PC-9 (cell line): ENCODE data around the gene UGT1A10. TPM values are rescaled to one million over a fixed set of nuclear protein-coding genes. Genes with fewer than 3 reads are reported as not detected.

Experiments
- BruUV-seq: library from RNA; stranded (reverse); fragments of 400-500 nt; replicated peaks from 2 replicates; lab custom pipeline; 2021; lab: Mats Ljungman, UMichigan
- CTCF ChIA-PET: fragments of 300-600 bp; sonication (Branson Sonifier 250); formaldehyde crosslinking; loops from one replicate; lab custom pipeline; 2022; ENCODE audit warnings: antibody characterized with exemption; lab: Charles Lee
- POLR2A ChIA-PET: fragments of 300-600 bp; sonication (Branson Sonifier 250); formaldehyde crosslinking; loops from one replicate; lab custom pipeline; 2022; ENCODE audit warnings: antibody characterized with exemption; ENCODE audit not compliant: unreplicated experiment; lab: Charles Lee
- DNase-seq, 2 experiments: peaks; one replicate each; pipeline versions ENCODE4 v3.0.0 to v3.0.0-alpha.2; 2015 to 2022; ENCODE audit warnings: mixed read lengths in 1 of 2
- H2AFZ ChIP-seq: fragments of 200-600 bp; sonication (generic); 2 replicates; pipeline ENCODE4 v1.8.1; 2017; ENCODE audit warnings: antibody characterized with exemption
- H3F3A ChIP-seq: fragments of 200-600 bp; sonication (generic); 2 replicates; pipeline ENCODE4 v1.8.1; 2017; ENCODE audit warnings: antibody characterized with exemption, mild to moderate bottlenecking, low read depth; ENCODE audit not compliant: insufficient read depth
- H3K27ac ChIP-seq: fragments of 200-600 bp; sonication (generic); 2 replicates; pipeline ENCODE4 v1.6.1; 2016; ENCODE audit warnings: mixed run types
- H3K27me3 ChIP-seq: fragments of 200-600 bp; sonication (generic); 2 replicates; pipeline ENCODE4 v1.6.1; 2016; ENCODE audit warnings: low read depth, mixed run types; ENCODE audit not compliant: insufficient read depth
- H3K36me3 ChIP-seq: fragments of 200-600 bp; sonication (generic); 2 replicates; pipeline ENCODE4 v1.6.1; 2016; ENCODE audit warnings: low read depth, mixed run types
- H3K4me1 ChIP-seq: fragments of 200-600 bp; sonication (generic); replicated peaks from 2 replicates; pipeline ENCODE4 v1.6.1; 2016; ENCODE audit warnings: mixed run types; ENCODE audit not compliant: insufficient read depth
- H3K4me2 ChIP-seq: fragments of 200-600 bp; sonication (generic); 2 replicates; pipeline ENCODE4 v1.6.1; 2017; ENCODE audit warnings: mixed run types
- H3K4me3 ChIP-seq: fragments of 200-600 bp; sonication (generic); 2 replicates; pipeline ENCODE4 v1.6.1; 2016; ENCODE audit warnings: mixed run types
- H3K79me2 ChIP-seq: fragments of 200-600 bp; sonication (generic); 2 replicates; pipeline ENCODE4 v1.6.1; 2017; ENCODE audit warnings: low read depth, mixed run types
- H3K9me2 ChIP-seq: fragments of 200-600 bp; sonication (generic); 2 replicates; pipeline ENCODE4 v1.8.1; 2017; ENCODE audit warnings: mild to moderate bottlenecking; ENCODE audit not compliant: insufficient read depth
- H3K9me3 ChIP-seq: fragments of 200-600 bp; sonication (generic); 2 replicates; pipeline ENCODE4 v1.8.1; 2016; ENCODE audit warnings: low read depth; ENCODE audit not compliant: insufficient read depth
- H4K20me1 ChIP-seq: fragments of 200-600 bp; sonication (generic); 2 replicates; pipeline ENCODE4 v1.8.1; 2017; ENCODE audit not compliant: insufficient read depth
- EZH2 ChIP-seq: fragments of 200-600 bp; sonication (generic); IDR thresholded peaks from 2 replicates; pipeline ENCODE4 v1.8.0; 2017; ENCODE audit warnings: antibody characterized with exemption, low read depth
- intact Hi-C: fragments of 100-400 bp; cut with micrococcal nuclease; formaldehyde crosslinking; loops from one replicate; pipeline ENCODE4 v1.10.0; 2022; ENCODE audit not compliant: unreplicated experiment
- total RNA-seq: library from RNA; stranded (reverse); gene quantifications from 2 replicates; pipeline ENCODE4 v1.2.3, GENCODE V29; 2021
- TF ChIP-seq, protein P1 (sequence below): fragments of 200-600 bp; sonication (generic); conservative IDR thresholded peaks from 2 replicates; pipeline ENCODE4 v1.6.1; 2017; ENCODE audit warnings: mixed run types, antibody characterized with exemption, mild to moderate bottlenecking, moderate library complexity

Gene UGT1A10
- total RNA-seq, 1 experiment from 2014 or later: not detected

DNA sequence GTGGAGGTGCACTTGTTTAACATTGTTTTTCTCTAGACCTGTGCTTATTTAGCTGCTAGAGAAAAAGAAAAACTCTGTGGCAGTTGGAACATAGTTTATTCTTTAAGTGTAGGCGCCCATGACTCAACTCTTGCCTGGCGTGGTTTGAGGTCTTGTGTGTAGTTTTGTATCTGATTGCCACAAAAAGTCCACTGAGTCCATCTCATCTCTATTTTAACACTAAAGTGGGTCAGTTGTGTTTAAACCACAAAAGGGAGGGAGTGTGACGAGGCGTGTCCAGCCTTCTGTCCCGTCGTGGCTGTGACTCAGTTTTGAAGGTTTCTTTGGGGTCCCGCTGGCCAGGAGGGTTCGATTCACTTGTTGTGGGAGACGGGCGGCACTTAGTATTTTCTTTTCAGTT is 20.2 kb downstream of the UGT1A10 start:
- Histone ChIP-seq H3K79me2 (no peaks in the 10 kb centered on the region), H3K36me3 (no peaks in the 10 kb centered on the region), H3K27me3 (no peaks in the 10 kb centered on the region), H3F3A (peaks cover 7% of the 10 kb centered on the region), H4K20me1 (no peaks in the 10 kb centered on the region), H3K4me2 (no peak overlapping the region), H3K27ac (no peak overlapping the region), H3K4me3 (no peak overlapping the region), H3K4me1 (peaks cover 26% of the 10 kb centered on the region), H2AFZ (no peak overlapping the region), H3K9me3 (no peaks in the 10 kb centered on the region), H3K9me2 (no peaks in the 10 kb centered on the region)
- POLR2A ChIA-PET: no interaction called here
- CTCF ChIA-PET: no interaction called here
- TF ChIP-seq, protein P1, sequence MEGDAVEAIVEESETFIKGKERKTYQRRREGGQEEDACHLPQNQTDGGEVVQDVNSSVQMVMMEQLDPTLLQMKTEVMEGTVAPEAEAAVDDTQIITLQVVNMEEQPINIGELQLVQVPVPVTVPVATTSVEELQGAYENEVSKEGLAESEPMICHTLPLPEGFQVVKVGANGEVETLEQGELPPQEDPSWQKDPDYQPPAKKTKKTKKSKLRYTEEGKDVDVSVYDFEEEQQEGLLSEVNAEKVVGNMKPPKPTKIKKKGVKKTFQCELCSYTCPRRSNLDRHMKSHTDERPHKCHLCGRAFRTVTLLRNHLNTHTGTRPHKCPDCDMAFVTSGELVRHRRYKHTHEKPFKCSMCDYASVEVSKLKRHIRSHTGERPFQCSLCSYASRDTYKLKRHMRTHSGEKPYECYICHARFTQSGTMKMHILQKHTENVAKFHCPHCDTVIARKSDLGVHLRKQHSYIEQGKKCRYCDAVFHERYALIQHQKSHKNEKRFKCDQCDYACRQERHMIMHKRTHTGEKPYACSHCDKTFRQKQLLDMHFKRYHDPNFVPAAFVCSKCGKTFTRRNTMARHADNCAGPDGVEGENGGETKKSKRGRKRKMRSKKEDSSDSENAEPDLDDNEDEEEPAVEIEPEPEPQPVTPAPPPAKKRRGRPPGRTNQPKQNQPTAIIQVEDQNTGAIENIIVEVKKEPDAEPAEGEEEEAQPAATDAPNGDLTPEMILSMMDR: no peak
- TF ChIP-seq EZH2: no peak
- intact Hi-C loops: no loop called here
- BruUV-seq: no TSS peak
- no peak for DNase-seq

DNA sequence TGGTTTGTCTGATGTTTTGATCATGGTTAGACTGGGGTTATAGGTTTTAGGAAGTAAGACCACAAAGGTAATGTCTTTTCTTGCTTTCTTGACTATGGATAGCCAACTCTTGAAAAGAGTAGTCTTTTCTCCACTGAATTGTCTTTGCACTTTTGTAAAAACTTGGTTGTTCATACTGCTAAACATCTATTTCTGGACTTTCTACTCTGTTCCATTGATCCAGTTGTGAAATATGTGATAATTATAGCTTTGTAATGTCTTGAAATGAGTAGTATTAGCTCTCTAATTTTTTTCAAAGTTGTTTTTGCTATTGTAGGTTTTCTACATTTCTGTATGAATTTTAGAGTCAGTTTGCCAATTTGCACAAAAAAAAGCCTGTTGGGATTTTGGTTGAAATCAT is 22.4 kb downstream of the UGT1A10 start:
- POLR2A ChIA-PET: no interaction called here
- Histone ChIP-seq H3K9me3 (peaks cover 11% of the 10 kb centered on the region), H3F3A (no peaks in the 10 kb centered on the region), H3K27ac (no peak overlapping the region), H4K20me1 (no peaks in the 10 kb centered on the region), H3K36me3 (no peaks in the 10 kb centered on the region), H2AFZ (no peak overlapping the region), H3K4me3 (no peak overlapping the region), H3K9me2 (no peaks in the 10 kb centered on the region), H3K79me2 (no peaks in the 10 kb centered on the region), H3K4me2 (no peak overlapping the region), H3K4me1 (peaks cover 7% of the 10 kb centered on the region), H3K27me3 (no peaks in the 10 kb centered on the region)
- TF ChIP-seq, protein P1: no peak
- no peak for TF ChIP-seq EZH2
- BruUV-seq: no TSS peak
- intact Hi-C loops: no loop called here
- CTCF ChIA-PET: no interaction called here
- DNase-seq: peak in 1 of 2 experiments; percentile 29

DNA sequence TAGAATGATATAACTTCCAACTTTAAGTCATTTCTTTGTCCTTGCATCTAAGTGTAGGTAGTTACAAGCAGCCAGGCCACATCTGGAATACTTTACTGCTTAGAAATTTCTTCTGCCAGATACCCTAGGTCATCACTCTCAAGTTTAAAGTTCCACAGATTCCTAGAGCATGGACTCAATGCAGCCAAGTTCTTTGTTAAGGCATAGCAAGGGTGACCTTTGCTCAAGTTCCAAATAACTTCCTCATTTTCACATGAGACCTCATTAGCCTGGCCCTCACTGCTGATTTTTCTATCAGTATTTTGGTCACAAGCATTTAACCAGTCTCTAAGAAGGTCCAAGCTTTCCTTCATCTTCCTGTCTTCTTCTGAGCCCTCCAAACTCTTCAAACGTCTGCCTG is 27.7 kb downstream of the UGT1A10 start:
- H3K27me3 ChIP-seq: no peaks in the 10 kb centered on the region
- no peaks in the 10 kb centered on the region for H3K4me1 ChIP-seq
- no peaks in the 10 kb centered on the region for H3F3A ChIP-seq
- H3K9me2 ChIP-seq: no peaks in the 10 kb centered on the region
- H3K9me3 ChIP-seq: peaks cover 18% of the 10 kb centered on the region
- H4K20me1 ChIP-seq: no peaks in the 10 kb centered on the region
- no peak overlapping the region for H3K4me2 ChIP-seq
- no peak overlapping the region for H3K27ac ChIP-seq
- no peaks in the 10 kb centered on the region for H3K36me3 ChIP-seq
- DNase-seq: peak in 1 of 2 experiments; percentile 37
- H2AFZ ChIP-seq: no peak overlapping the region
- POLR2A ChIA-PET: no interaction called here
- H3K4me3 ChIP-seq: no peak overlapping the region
- intact Hi-C loops: no loop called here
- H3K79me2 ChIP-seq: no peaks in the 10 kb centered on the region
- CTCF ChIA-PET: no interaction called here
- no peak for TF ChIP-seq EZH2
- TF ChIP-seq, protein P1: no peak
- no TSS peak for BruUV-seq
